NCI-H2029 (cell line): ENCODE results near the gene DCBLD1.

Source experiments
- DNase-seq: peaks from one replicate; lab custom pipeline; 2025; lab: John Stamatoyannopoulos, UW

DCBLD1 gene

GRCh38 chr6:117531346-117531745, 48.9 kb downstream of the DCBLD1 start:
- no peak for DNase-seq

GRCh38 chr6:117531809-117532725, 49.6 kb downstream of the DCBLD1 start:
- DNase-seq = no peak

GRCh38 chr6:117533775-117534174, 51.3 kb downstream of the DCBLD1 start:
- no peak for DNase-seq

GRCh38 chr6:117534974-117535373, 52.5 kb downstream of the DCBLD1 start:
- DNase-seq = no peak

GRCh38 chr6:117536317-117536716, 53.8 kb downstream of the DCBLD1 start:
- no peak for DNase-seq

GRCh38 chr6:117538615-117539014, 56.1 kb downstream of the DCBLD1 start:
- DNase-seq = no peak

- DNase-seq = no peak
Observed at GRCh38 chr6:117540670-117541069, 58.2 kb downstream of the DCBLD1 start.

GRCh38 chr6:117542493-117542892, 60.0 kb downstream of the DCBLD1 start:
- DNase-seq = no peak

GRCh38 chr6:117544716-117545115, 62.2 kb downstream of the DCBLD1 start:
- peak; percentile 54 for DNase-seq

GRCh38 chr6:117545161-117545595, 62.7 kb downstream of the DCBLD1 start:
- peak; percentile 98 for DNase-seq

GRCh38 chr6:117546674-117547073, 64.2 kb downstream of the DCBLD1 start:
- no peak for DNase-seq

- peak; percentile 20 for DNase-seq
Observed at GRCh38 chr6:117547688-117548621, 65.5 kb downstream of the DCBLD1 start.

- DNase-seq = no peak
Observed at GRCh38 chr6:117548797-117549301, 66.4 kb downstream of the DCBLD1 start.

GRCh38 chr6:117549611-117550010, 67.1 kb downstream of the DCBLD1 start:
- no peak for DNase-seq

GRCh38 chr6:117550078-117550600, 67.7 kb downstream of the DCBLD1 start:
- no peak for DNase-seq

- no peak for DNase-seq
Observed at GRCh38 chr6:117550618-117551242, 68.3 kb downstream of the DCBLD1 start.

- no peak for DNase-seq
Observed at GRCh38 chr6:117552618-117553017, 70.1 kb downstream of the DCBLD1 start.

GRCh38 chr6:117553142-117553541, 70.7 kb downstream of the DCBLD1 start:
- DNase-seq = no peak

GRCh38 chr6:117555262-117555849, 72.9 kb downstream of the DCBLD1 start:
- DNase-seq = no peak

GRCh38 chr6:117555882-117556498, 73.5 kb downstream of the DCBLD1 start:
- DNase-seq = peak; percentile 52

GRCh38 chr6:117557951-117558350, 75.5 kb downstream of the DCBLD1 start:
- DNase-seq = no peak
